SU-DHL-6 (cell line): Measurements from ENCODE around the gene SPG7.
A peak's percentile ranks its signal among the peaks of the same experiment; 100 is the strongest.

Source experiments
- H2AFZ ChIP-seq: fragments of 200-600 bp; sonication (generic); 2 replicates; pipeline ENCODE4 v1.6.1; 2014; ENCODE audit warnings: low read depth, mild to moderate bottlenecking, moderate library complexity, mixed read lengths, antibody characterized with exemption, low read length; ENCODE audit not compliant: severe bottlenecking
- H3F3A ChIP-seq: fragments of 200-600 bp; shearing (Covaris generic); 2 replicates; pipeline ENCODE4 v1.6.0; 2016; ENCODE audit warnings: antibody characterized with exemption, mild to moderate bottlenecking; ENCODE audit not compliant: insufficient read depth
- H3K27ac ChIP-seq: fragments of 200-600 bp; sonication (generic); 2 replicates; pipeline ENCODE4 v1.5.1; 2016; ENCODE audit warnings: low read depth, mild to moderate bottlenecking, low read length, moderate library complexity, mixed read lengths
- H3K27me3 ChIP-seq: fragments of 200-600 bp; sonication (generic), shearing (Covaris generic); 2 replicates; pipeline ENCODE4 v1.6.0; 2014; ENCODE audit warnings: mild to moderate bottlenecking, low read length
- H3K36me3 ChIP-seq: fragments of 200-600 bp; sonication (generic); 2 replicates; pipeline ENCODE4 v1.6.1; 2014; ENCODE audit warnings: mild to moderate bottlenecking, low read length, mixed read lengths
- H3K4me2 ChIP-seq: fragments of 300-600, 200-600 bp; shearing (Covaris generic), sonication (generic); 2 replicates; pipeline ENCODE4 v1.6.0; 2014; ENCODE audit warnings: low read length, low read depth, mild to moderate bottlenecking; ENCODE audit not compliant: poor library complexity, severe bottlenecking
- H3K4me3 ChIP-seq: fragments of 200-600 bp; sonication (generic); 2 replicates; pipeline ENCODE4 v1.5.1; 2014; ENCODE audit warnings: antibody characterized with exemption, low read length, mild to moderate bottlenecking, mixed read lengths; ENCODE audit not compliant: insufficient read depth, poor library complexity, severe bottlenecking
- H3K79me2 ChIP-seq: fragments of 200-600 bp; sonication (generic); 2 replicates; pipeline ENCODE4 v1.6.1; 2014; ENCODE audit warnings: mild to moderate bottlenecking, low read length, moderate library complexity; ENCODE audit not compliant: insufficient read depth
- H3K9ac ChIP-seq: fragments of 200-600 bp; sonication (generic); 2 replicates; pipeline ENCODE4 v1.7.0; 2014; ENCODE audit warnings: mild to moderate bottlenecking, low read length
- H3K9me2 ChIP-seq: fragments of 200-600 bp; sonication (generic); replicated peaks from 2 replicates; pipeline ENCODE4 v1.6.1; 2014; ENCODE audit warnings: low read length; ENCODE audit not compliant: insufficient read depth
- H3K9me3 ChIP-seq: fragments of 200-600 bp; sonication (generic); 2 replicates; pipeline ENCODE4 v1.6.1; 2014; ENCODE audit warnings: low read length, mixed read lengths; ENCODE audit not compliant: insufficient read depth
- H4K20me1 ChIP-seq: fragments of 200-600 bp; sonication (generic); 2 replicates; pipeline ENCODE4 v1.6.1; 2014; ENCODE audit warnings: low read depth, mild to moderate bottlenecking, antibody characterized with exemption, low read length, moderate library complexity, mixed read lengths
- CTCF ChIP-seq: fragments of 200-600 bp; sonication (generic); IDR thresholded peaks from one replicate; pipeline ENCODE4 v1.5.1; 2017; ENCODE audit warnings: antibody characterized with exemption, mild to moderate bottlenecking, low read length, moderate library complexity; ENCODE audit not compliant: insufficient read depth, poor library complexity, severe bottlenecking
- EZH2phosphoT487 ChIP-seq: fragments of 200-600 bp; sonication (generic), shearing (Covaris generic); conservative IDR thresholded peaks from 2 replicates; pipeline ENCODE4 v1.6.1; 2018; ENCODE audit warnings: mild to moderate bottlenecking, antibody characterized with exemption, low read length, moderate library complexity, mixed read lengths

The SPG7 gene

DNA sequence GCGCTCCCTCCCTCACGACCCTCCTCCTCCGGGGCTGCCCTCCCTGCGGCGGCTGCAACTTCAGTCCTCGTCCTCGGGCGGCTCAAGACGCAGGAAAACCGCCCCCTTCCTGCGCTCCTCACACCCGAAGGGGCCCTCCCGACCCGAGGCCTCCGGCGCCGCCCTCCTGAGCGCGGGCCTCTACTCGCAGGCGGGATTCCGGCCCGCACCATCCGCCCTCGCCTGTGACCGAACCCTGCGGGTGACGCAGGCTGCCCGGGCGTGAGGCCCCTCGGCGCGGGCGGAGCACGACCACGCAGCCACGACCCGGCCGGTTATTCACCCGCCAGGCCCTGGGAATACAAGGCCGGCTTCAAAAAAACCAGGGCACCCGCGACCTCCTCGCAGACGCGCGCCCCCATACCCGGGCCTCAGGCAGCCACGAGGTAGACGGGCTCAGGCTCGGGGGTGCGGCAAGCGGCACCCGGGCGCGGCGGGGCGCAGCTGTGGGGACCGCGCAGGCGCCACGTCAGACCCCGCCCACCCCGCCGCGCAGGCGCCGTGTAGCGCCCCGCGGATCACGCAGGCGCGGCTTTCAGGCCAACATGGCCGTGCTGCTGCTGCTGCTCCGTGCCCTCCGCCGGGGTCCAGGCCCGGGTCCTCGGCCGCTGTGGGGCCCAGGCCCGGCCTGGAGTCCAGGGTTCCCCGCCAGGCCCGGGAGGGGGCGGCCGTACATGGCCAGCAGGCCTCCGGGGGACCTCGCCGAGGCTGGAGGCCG lies at the start of gene SPG7:
Gene SPG7, plus strand, starts transcription at position 570 of the 757 bp plus-strand sequence. Its CDS starts 15 bp downstream, at position 585.
- Histone ChIP-seq H3K79me2 (peaks cover 10% of the 10 kb centered on the region), H2AFZ (peak within 1 kb of the TSS; percentile 66), H3K9ac (peak within 1 kb of the TSS; percentile 85), H3K9me3 (no peaks in the 10 kb centered on the region), H4K20me1 (no peaks in the 10 kb centered on the region), H3K4me3 (peak within 1 kb of the TSS; percentile 70), H3K36me3 (0 out of 2 replicates have a peak, but pooled peaks cover 2% of the 10 kb centered on the region), H3K27me3 (no peaks in the 10 kb centered on the region), H3K4me2 (peak within 1 kb of the TSS; percentile 64), H3F3A (peaks cover 21% of the 10 kb centered on the region), H3K27ac (peak within 1 kb of the TSS; percentile 52), H3K9me2 (no peaks in the 10 kb centered on the region)
- TF ChIP-seq EZH2phosphoT487 (no peak), CTCF (no peak)

- H3K4me3 ChIP-seq: no peak overlapping the region
- no peaks in the 10 kb centered on the region for H3K36me3 ChIP-seq
- H3K27me3 ChIP-seq: no peaks in the 10 kb centered on the region
- no peak overlapping the region for H3K9ac ChIP-seq
- no peak overlapping the region for H3K27ac ChIP-seq
- TF ChIP-seq EZH2phosphoT487: no peak
- TF ChIP-seq CTCF: no peak
- no peaks in the 10 kb centered on the region for H3F3A ChIP-seq
- H2AFZ ChIP-seq: no peak overlapping the region
- no peaks in the 10 kb centered on the region for H3K9me3 ChIP-seq
- no peak overlapping the region for H3K4me2 ChIP-seq
- H3K9me2 ChIP-seq: no peaks in the 10 kb centered on the region
- H4K20me1 ChIP-seq: peaks cover 44% of the 10 kb centered on the region
- H3K79me2 ChIP-seq: peaks cover 85% of the 10 kb centered on the region
These were observed 49.7 kb upstream of the SPG7 start for GRCh38 chr16:89458551-89458950.

- H3K27me3 ChIP-seq: no peaks in the 10 kb centered on the region
- no peak overlapping the region for H3K27ac ChIP-seq
- no peak overlapping the region for H3K4me3 ChIP-seq
- H3K9me3 ChIP-seq: no peaks in the 10 kb centered on the region
- TF ChIP-seq CTCF (no peak), EZH2phosphoT487 (no peak)
- H2AFZ ChIP-seq: no peak overlapping the region
- H3K4me2 ChIP-seq: no peak overlapping the region
- H3K9me2 ChIP-seq: no peaks in the 10 kb centered on the region
- no peak overlapping the region for H3K9ac ChIP-seq
- H3F3A ChIP-seq: no peaks in the 10 kb centered on the region
- peaks cover 42% of the 10 kb centered on the region for H4K20me1 ChIP-seq
- H3K36me3 ChIP-seq: no peaks in the 10 kb centered on the region
- H3K79me2 ChIP-seq: peaks cover 85% of the 10 kb centered on the region
These were observed 49.2 kb upstream of the SPG7 start for GRCh38 chr16:89458967-89459366.
